IMR-90 (cell line): ENCODE measurements around the gene RAB3GAP2. TPM values are rescaled to one million over a fixed set of nuclear protein-coding genes. Genes with fewer than 3 reads are reported as not detected.

ENCODE experiments used
- ATAC-seq: fragments of 200-7000 bp; cut with Tn5 transposase; 2 replicates; pipeline ENCODE4 v1.9.1; 2020; ENCODE audit warnings: low read depth, mild to moderate bottlenecking, moderate library complexity
- BruUV-seq: library from RNA; stranded (reverse); fragments of 400-500 nt; replicated peaks from 2 replicates; lab custom pipeline; 2021; lab: Mats Ljungman, UMichigan
- CTCF ChIA-PET: fragments of 300-600 bp; formaldehyde crosslinking; extraction: SDS; loops from one replicate; lab custom pipeline; 2021; ENCODE audit warnings: antibody characterized with exemption; lab: Yijun Ruan, JAX
- POLR2A ChIA-PET: fragments of 300-600 bp; sonication (Branson Sonifier 250); formaldehyde crosslinking; loops from one replicate; lab custom pipeline; 2022; ENCODE audit warnings: antibody characterized with exemption; ENCODE audit not compliant: unreplicated experiment; lab: Charles Lee
- DNase-seq: peaks from one replicate; pipeline ENCODE4 v3.0.0; 2013
- H2AFZ ChIP-seq: replicated peaks from 2 replicates; pipeline ENCODE3; 2013; ENCODE audit warnings: low read length, mild to moderate bottlenecking; ENCODE audit not compliant: poor library complexity
- H2AK5ac ChIP-seq: 2 replicates; pipeline ENCODE4 v1.6.1; 2013; ENCODE audit warnings: low read depth, low read length, inconsistent platforms
- H2AK9ac ChIP-seq: replicated peaks from 2 replicates; pipeline ENCODE3; 2013; ENCODE audit warnings: mild to moderate bottlenecking, low read depth, low read length, moderate library complexity; ENCODE audit not compliant: poor library complexity
- H2BK120ac ChIP-seq: 2 replicates; pipeline ENCODE4 v1.6.1; 2013; ENCODE audit warnings: low read depth, low read length, inconsistent platforms
- H2BK15ac ChIP-seq: 3 replicates; pipeline ENCODE4 v1.6.1; 2013; ENCODE audit warnings: low read depth, low read length, inconsistent platforms
- H2BK20ac ChIP-seq: 2 replicates; pipeline ENCODE4 v1.6.1; 2013; ENCODE audit warnings: low read depth, mild to moderate bottlenecking, inconsistent platforms, low read length, moderate library complexity
- H2BK5ac ChIP-seq: 2 replicates; pipeline ENCODE4 v1.6.1; 2013; ENCODE audit warnings: mild to moderate bottlenecking, low read depth, low read length, inconsistent platforms; ENCODE audit not compliant: poor library complexity, severe bottlenecking
- H3K14ac ChIP-seq: replicated peaks from 2 replicates; pipeline ENCODE4 v1.6.1; 2013; ENCODE audit warnings: low read depth, low read length, inconsistent platforms
- H3K18ac ChIP-seq: 2 replicates; pipeline ENCODE4 v1.6.1; 2013; ENCODE audit warnings: low read depth, low read length, control low read depth
- H3K23ac ChIP-seq: 2 replicates; pipeline ENCODE4 v1.6.1; 2013; ENCODE audit warnings: low read depth, low read length, inconsistent platforms
- H3K27ac ChIP-seq: 2 replicates; pipeline ENCODE4 v1.5.1; 2013; ENCODE audit warnings: mild to moderate bottlenecking, control low read depth, low read length; ENCODE audit not compliant: insufficient read depth
- H3K27me3 ChIP-seq: 2 replicates; pipeline ENCODE4 v1.6.1; 2013; ENCODE audit warnings: low read length; ENCODE audit not compliant: control insufficient read depth, insufficient read depth
- H3K36me3 ChIP-seq: 2 replicates; pipeline ENCODE4 v1.6.1; 2013; ENCODE audit warnings: low read length, mixed read lengths; ENCODE audit not compliant: control insufficient read depth, insufficient read depth
- H3K4ac ChIP-seq: 2 replicates; pipeline ENCODE4 v1.6.1; 2013; ENCODE audit warnings: low read depth, low read length, inconsistent platforms
- H3K4me1 ChIP-seq: 2 replicates; pipeline ENCODE4 v1.6.1; 2013; ENCODE audit warnings: low read length, mixed read lengths; ENCODE audit not compliant: control insufficient read depth, insufficient read depth
- H3K4me2 ChIP-seq: 2 replicates; pipeline ENCODE4 v1.6.1; 2013; ENCODE audit warnings: low read depth, mild to moderate bottlenecking, control low read depth, low read length, moderate library complexity
- H3K4me3 ChIP-seq: 2 replicates; pipeline ENCODE4 v1.5.1; 2013; ENCODE audit warnings: low read depth, mild to moderate bottlenecking, control low read depth, low read length, moderate library complexity; ENCODE audit not compliant: insufficient read depth
- H3K56ac ChIP-seq: 2 replicates; pipeline ENCODE4 v1.6.1; 2013; ENCODE audit warnings: low read length, inconsistent platforms; ENCODE audit not compliant: insufficient read depth; ENCODE audit errors: extremely low read depth
- H3K79me1 ChIP-seq, 2 experiments: 2 replicates each; pipeline ENCODE4 v1.6.1; 2013; ENCODE audit warnings: low read length in 2 of 2, inconsistent platforms in 1 of 2, low read depth in 1 of 2
- H3K9ac ChIP-seq: 2 replicates; pipeline ENCODE4 v1.6.1; 2013; ENCODE audit warnings: low read depth, low read length, control low read depth
- H3K9me1 ChIP-seq: 2 replicates; pipeline ENCODE4 v1.6.1; 2013; ENCODE audit warnings: low read length, inconsistent platforms; ENCODE audit not compliant: insufficient read depth
- H3K9me3 ChIP-seq: 2 replicates; pipeline ENCODE4 v1.6.1; 2013; ENCODE audit warnings: low read length; ENCODE audit not compliant: control insufficient read depth, insufficient read depth
- H4K20me1 ChIP-seq: 2 replicates; pipeline ENCODE4 v1.6.1; 2013; ENCODE audit warnings: low read length, inconsistent platforms; ENCODE audit not compliant: insufficient read depth
- H4K5ac ChIP-seq: 2 replicates; pipeline ENCODE4 v1.6.1; 2013; ENCODE audit warnings: mild to moderate bottlenecking, low read depth, low read length, control low read depth
- H4K8ac ChIP-seq, 2 experiments: 2 replicates each; pipeline ENCODE4 v1.6.1; 2013; ENCODE audit warnings: low read depth in 2 of 2, low read length in 2 of 2, control low read depth in 1 of 2, inconsistent platforms in 1 of 2
- H4K91ac ChIP-seq: 2 replicates; pipeline ENCODE4 v1.6.1; 2013; ENCODE audit warnings: low read depth, low read length, inconsistent platforms; ENCODE audit not compliant: insufficient read depth
- POLR2A ChIP-seq: IDR thresholded peaks from 2 replicates; pipeline ENCODE4 v1.6.1; 2012; ENCODE audit warnings: mild to moderate bottlenecking, low read depth, low read length
- RFX5 ChIP-seq: IDR thresholded peaks from 2 replicates; pipeline ENCODE4 v1.8.0; 2012; ENCODE audit warnings: low read depth, mild to moderate bottlenecking, low read length, moderate library complexity
- SMC3 ChIP-seq: fragments of 150-350 bp; IDR thresholded peaks from 2 replicates; pipeline ENCODE4 v1.6.1; 2016; ENCODE audit warnings: low read depth, mild to moderate bottlenecking, antibody characterized with exemption, low read length, moderate library complexity
- WGBS, 2 experiments: methylation state at CpG; one replicate each; pipeline versions ENCODE4 v1.1.5 to v1.1.7; 2013; ENCODE audit warnings: missing lambda C conversion rate in 2 of 2; ENCODE audit not compliant: insufficient read length in 1 of 2; ENCODE audit errors: extremely low coverage in 2 of 2; 5-methylcytosine and 5-hydroxymethylcytosine counted together
- dilution Hi-C: fragments of 300-500 bp; cut with HindIII; formaldehyde crosslinking; loops from one replicate; pipeline ENCODE4 v1.14.3; 2018; ENCODE audit warnings: low sequenced_read_pairs; ENCODE audit not compliant: unreplicated experiment
- in situ Hi-C: fragments of 300-500 bp; cut with MboI; formaldehyde crosslinking; loops from 3 replicates; pipeline ENCODE4 v1.14.3; 2019; ENCODE audit warnings: low sequenced_read_pairs, inconsistent platforms, mixed read lengths
- intact Hi-C: fragments of 100-400 bp; cut with micrococcal nuclease; formaldehyde crosslinking; loops from 2 replicates; pipeline ENCODE4 v1.10.0; 2022
- polyA plus RNA-seq, 3 experiments: library from polyadenylated mRNA; depleted of rRNA; stranded (reverse); fragments of >200 nt; gene quantifications; 2 replicates each; pipeline ENCODE4 v1.2.3, GENCODE V29; 2012; ENCODE audit warnings: low replicate concordance in 1 of 3
- total RNA-seq: library from RNA; depleted of rRNA; stranded (reverse); fragments of >200 nt; gene quantifications from 2 replicates; pipeline ENCODE4 v1.2.3, GENCODE V29; 2012
- TF ChIP-seq, protein P1 (sequence below): fragments of 150-350 bp; IDR thresholded peaks from 2 replicates; pipeline ENCODE4 v1.6.1; 2017; ENCODE audit warnings: mild to moderate bottlenecking, antibody characterized with exemption, low read length, low read depth

Gene RAB3GAP2
- total and polyA plus RNA-seq, 2 of the 4 experiments (the other 2 are of a cell fraction) = 12.3 to 37.8 TPM

DNA sequence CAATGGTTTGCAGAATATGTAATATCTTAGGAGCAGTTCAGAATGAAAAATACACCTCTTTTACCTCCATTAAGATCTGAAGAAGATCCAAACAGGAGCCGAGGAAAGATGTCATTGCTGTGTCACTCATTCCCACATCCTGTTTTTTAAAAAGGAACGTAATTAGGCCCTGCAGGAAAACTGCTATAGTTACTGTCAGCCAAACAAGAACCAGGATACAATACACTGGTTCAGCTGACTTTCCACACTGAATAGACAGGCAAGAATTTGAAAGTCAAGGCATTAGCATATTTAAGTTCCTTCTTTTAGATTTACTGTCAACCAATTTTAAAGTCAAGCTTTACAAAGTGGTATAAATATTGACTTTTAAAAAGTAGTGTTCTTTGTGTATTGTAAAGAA is 114.5 kb downstream of the RAB3GAP2 start:
- Histone ChIP-seq H3K4me3 (no peak overlapping the region), H3K56ac (no peak overlapping the region), H3K79me1 (no peaks in the 10 kb centered on the region; a peak in 1 of 4 replicates), H3K23ac (no peak overlapping the region), H3K4ac (no peak overlapping the region), H3K14ac (no peak overlapping the region), H4K5ac (no peak overlapping the region), H4K8ac (no peak overlapping the region), H2AFZ (no peak overlapping the region), H3K18ac (no peak overlapping the region), H3K9me3 (no peaks in the 10 kb centered on the region), H3K36me3 (peaks cover 22% of the 10 kb centered on the region), H3K4me1 (no peaks in the 10 kb centered on the region), H3K9ac (no peak overlapping the region), H4K20me1 (no peaks in the 10 kb centered on the region), H2BK5ac (no peak overlapping the region), H3K27ac (no peak overlapping the region), H2BK20ac (no peak overlapping the region), H3K9me1 (no peaks in the 10 kb centered on the region), H2BK120ac (no peak overlapping the region), H2BK15ac (no peak overlapping the region), H4K91ac (no peak overlapping the region), H3K27me3 (no peaks in the 10 kb centered on the region), H2AK9ac (no peak overlapping the region), H3K4me2 (no peak overlapping the region), H2AK5ac (no peak overlapping the region)
- WGBS, 2 experiments = 67% methylated on average over 1 of the region's 2 CpGs; no CpG with 5 or more reads in 1 of the 2 experiments
- no TSS peak for BruUV-seq
- ChIA-PET CTCF (no interaction called here), POLR2A (no interaction called here)
- TF ChIP-seq POLR2A (no peak), RFX5 (no peak), SMC3 (no peak)
- TF ChIP-seq, protein P1, sequence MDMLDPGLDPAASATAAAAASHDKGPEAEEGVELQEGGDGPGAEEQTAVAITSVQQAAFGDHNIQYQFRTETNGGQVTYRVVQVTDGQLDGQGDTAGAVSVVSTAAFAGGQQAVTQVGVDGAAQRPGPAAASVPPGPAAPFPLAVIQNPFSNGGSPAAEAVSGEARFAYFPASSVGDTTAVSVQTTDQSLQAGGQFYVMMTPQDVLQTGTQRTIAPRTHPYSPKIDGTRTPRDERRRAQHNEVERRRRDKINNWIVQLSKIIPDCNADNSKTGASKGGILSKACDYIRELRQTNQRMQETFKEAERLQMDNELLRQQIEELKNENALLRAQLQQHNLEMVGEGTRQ = no peak
- intact Hi-C loops = no loop called here
- in situ Hi-C loops = no loop called here
- dilution Hi-C loops = no loop called here
- ATAC-seq = no peak
- DNase-seq = no peak
